ENCODE measurements around the gene PLXNB3. TPM values are rescaled to one million over a fixed set of nuclear protein-coding genes. Genes with fewer than 3 reads are reported as not detected.

Gene PLXNB3
- polyA plus RNA-seq, 1 donor, result 1.9 TPM

- no peak for DNase-seq
These were observed 54.7 kb downstream of the PLXNB3 start for GRCh38 chrX:153818571-153819383.

GRCh38 chrX:153819384-153820040 lies 55.5 kb downstream of the PLXNB3 start:
- no peak for DNase-seq

GRCh38 chrX:153820601-153821000 lies 56.6 kb downstream of the PLXNB3 start:
- DNase-seq, result no peak

GRCh38 chrX:153821066-153821465 lies 57.0 kb downstream of the PLXNB3 start:
- no peak for DNase-seq

- no peak for DNase-seq
These were observed 60.3 kb downstream of the PLXNB3 start for GRCh38 chrX:153824348-153824747.

- DNase-seq, result no peak
These were observed 61.0 kb downstream of the PLXNB3 start for GRCh38 chrX:153825042-153825441.

Other genes with a start within 250 kb of the PLXNB3 start
- gene ATP2B3, start 246.6 kb upstream of the PLXNB3 start, polyA plus RNA-seq (ENCODE audit: insufficient read length), result 0.36 TPM
- 11.5 TPM for gene CCNQ, start 165.1 kb upstream of the PLXNB3 start, polyA plus RNA-seq (ENCODE audit: insufficient read length)
- gene DUSP9, start 117.0 kb upstream of the PLXNB3 start, polyA plus RNA-seq (ENCODE audit: insufficient read length), result 0.14 TPM
- gene PNCK, start 90.4 kb upstream of the PLXNB3 start, polyA plus RNA-seq (ENCODE audit: insufficient read length), result 3.5 TPM
- gene SLC6A8, start 76.3 kb upstream of the PLXNB3 start, polyA plus RNA-seq (ENCODE audit: insufficient read length), result 43.1 TPM
- 80.6 TPM for gene BCAP31, start 39.9 kb upstream of the PLXNB3 start, polyA plus RNA-seq (ENCODE audit: insufficient read length)
- gene ABCD1, start 39.4 kb upstream of the PLXNB3 start, polyA plus RNA-seq (ENCODE audit: insufficient read length), result 13.5 TPM
- 318 TPM for gene SRPK3, start 16.8 kb downstream of the PLXNB3 start, polyA plus RNA-seq (ENCODE audit: insufficient read length)
- gene IDH3G, start 30.1 kb downstream of the PLXNB3 start, polyA plus RNA-seq (ENCODE audit: insufficient read length), result 49.5 TPM
- gene SSR4, start 30.4 kb downstream of the PLXNB3 start, polyA plus RNA-seq (ENCODE audit: insufficient read length), result 106 TPM
- gene PDZD4, start 66.3 kb downstream of the PLXNB3 start, polyA plus RNA-seq (ENCODE audit: insufficient read length), result 2.4 TPM
- gene L1CAM, start 121.9 kb downstream of the PLXNB3 start, polyA plus RNA-seq (ENCODE audit: insufficient read length), result 2.5 TPM
- gene AVPR2, start 140.4 kb downstream of the PLXNB3 start, polyA plus RNA-seq (ENCODE audit: insufficient read length), result 1.4 TPM
- gene ARHGAP4, start 162.0 kb downstream of the PLXNB3 start, polyA plus RNA-seq (ENCODE audit: insufficient read length), result 26.4 TPM
- gene NAA10, start 170.8 kb downstream of the PLXNB3 start, polyA plus RNA-seq (ENCODE audit: insufficient read length), result 71.0 TPM
- 5.1 TPM for gene RENBP, start 180.4 kb downstream of the PLXNB3 start, polyA plus RNA-seq (ENCODE audit: insufficient read length)
- 37.9 TPM for gene HCFC1, start 207.6 kb downstream of the PLXNB3 start, polyA plus RNA-seq (ENCODE audit: insufficient read length)
- 7.5 TPM for gene TMEM187, start 208.5 kb downstream of the PLXNB3 start, polyA plus RNA-seq (ENCODE audit: insufficient read length)